Transverse colon (tissue), 1 donor: ENCODE results near the gene CYSTM1.

Experiments used
- EP300 ChIP-seq: sonication (generic); formaldehyde crosslinking; IDR thresholded peaks from one replicate; pipeline ENCODE4 v1.6.1; 2017; ENCODE audit warnings: antibody characterized with exemption, low read depth
- POLR2A ChIP-seq: fragments of 450-650 bp; IDR thresholded peaks from one replicate; pipeline ENCODE4 v1.6.1; 2016; ENCODE audit warnings: antibody characterized with exemption, mild to moderate bottlenecking, moderate library complexity

DNA sequence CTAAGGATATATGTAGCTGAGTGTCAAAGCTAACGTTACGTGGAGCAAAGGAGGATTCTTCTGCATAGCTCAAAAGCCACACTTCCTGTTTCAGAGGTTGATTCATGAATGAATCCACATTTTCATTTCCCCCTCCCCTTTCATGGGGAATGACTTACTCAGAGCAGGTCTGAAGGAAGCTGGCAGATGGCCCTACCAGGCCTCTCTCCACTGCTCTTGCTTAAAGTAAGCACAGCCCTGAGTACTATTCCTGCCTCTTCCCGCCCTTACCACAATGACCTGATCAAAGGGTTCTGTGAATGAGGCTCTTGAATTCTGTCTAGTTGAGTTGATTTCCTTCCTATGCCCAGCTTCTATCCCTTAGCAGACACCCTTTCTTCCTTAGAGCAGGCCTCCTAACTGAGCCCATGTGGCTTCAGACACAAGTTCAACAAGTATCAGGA lies 43.0 kb upstream of the CYSTM1 start:
- no peak for TF ChIP-seq EP300
- no peak for TF ChIP-seq POLR2A
